OCI-M1 (cell line): ENCODE data around the gene UBTF.
"Not testable (repeated sequence)": the region's sequence is repeated elsewhere in the genome, so short reads cannot be mapped to it uniquely, and the experiment has no call there.

Experiments used
- DNase-seq: peaks from one replicate; lab custom pipeline; 2025; lab: John Stamatoyannopoulos, UW

UBTF gene

GRCh38 chr17:44247876-44248736, 28.6 kb upstream of the UBTF start:
- no peak for DNase-seq

- no peak for DNase-seq
Observed at GRCh38 chr17:44247440-44247841, 28.0 kb upstream of the UBTF start.

- DNase-seq = peak; percentile 90
Observed at GRCh38 chr17:44241106-44241624, 21.7 kb upstream of the UBTF start.

GRCh38 chr17:44237886-44238285, 18.4 kb upstream of the UBTF start:
- not testable (repeated sequence) for DNase-seq

GRCh38 chr17:44236444-44236991, 17.0 kb upstream of the UBTF start:
- DNase-seq = peak; percentile 27

GRCh38 chr17:44235583-44235936, 16.1 kb upstream of the UBTF start:
- no peak for DNase-seq

- no peak for DNase-seq
Observed at GRCh38 chr17:44233582-44233981, 14.1 kb upstream of the UBTF start.

- DNase-seq = no peak
Observed at GRCh38 chr17:44232061-44232460, 12.6 kb upstream of the UBTF start.

- no peak for DNase-seq
Observed at GRCh38 chr17:44230140-44230539, 10.7 kb upstream of the UBTF start.

GRCh38 chr17:44229090-44229489, 9.6 kb upstream of the UBTF start:
- DNase-seq = no peak

GRCh38 chr17:44223541-44224071, 4.1 kb upstream of the UBTF start:
- no peak for DNase-seq

GRCh38 chr17:44222112-44222869, 2.8 kb upstream of the UBTF start:
- peak; percentile 80 for DNase-seq

- DNase-seq = no peak
Observed at GRCh38 chr17:44221862-44222111, 2.3 kb upstream of the UBTF start.

GRCh38 chr17:44221084-44221861, 1.8 kb upstream of the UBTF start:
- peak; percentile 84 for DNase-seq

- DNase-seq = peak; percentile 74
Observed at GRCh38 chr17:44220213-44221083, 973 bp upstream of the UBTF start.

GRCh38 chr17:44219108-44219615, 313 bp downstream of the UBTF start:
- peak; percentile 82 for DNase-seq

GRCh38 chr17:44218344-44219107, 949 bp downstream of the UBTF start:
- peak; percentile 93 for DNase-seq

GRCh38 chr17:44217738-44218343, 1.6 kb downstream of the UBTF start:
- peak; percentile 37 for DNase-seq

- DNase-seq = no peak
Observed at GRCh38 chr17:44216694-44217093, 2.8 kb downstream of the UBTF start.

GRCh38 chr17:44216173-44216572, 3.3 kb downstream of the UBTF start:
- no peak for DNase-seq
